PC-3 (cell line): Measurements from ENCODE around the gene KRT15. TPM values are rescaled to one million over a fixed set of nuclear protein-coding genes. Genes with fewer than 3 reads are reported as not detected.
A peak's percentile ranks its signal among the peaks of the same experiment; 100 is the strongest.

Experiments used
- ATAC-seq: fragments of 200-7000 bp; cut with Tn5 transposase; 2 replicates; pipeline ENCODE4 v1.9.1; 2020; ENCODE audit warnings: mild to moderate bottlenecking, moderate library complexity
- BruUV-seq: library from RNA; stranded (reverse); fragments of 400-500 nt; replicated peaks from 2 replicates; lab custom pipeline; 2021; lab: Mats Ljungman, UMichigan
- CTCF ChIA-PET: fragments of 300-600 bp; sonication (Branson Sonifier 250); formaldehyde crosslinking; loops from one replicate; lab custom pipeline; 2022; ENCODE audit warnings: antibody characterized with exemption; lab: Charles Lee
- POLR2A ChIA-PET: fragments of 300-600 bp; sonication (Branson Sonifier 250); formaldehyde crosslinking; loops from one replicate; lab custom pipeline; 2022; ENCODE audit warnings: antibody characterized with exemption; ENCODE audit not compliant: unreplicated experiment; lab: Charles Lee
- DNase-seq: peaks from one replicate; pipeline ENCODE4 v3.0.0-alpha.2; 2015
- H2AFZ ChIP-seq: fragments of 300-600 bp; sonication (generic); 2 replicates; pipeline ENCODE4 v1.6.0; 2016; ENCODE audit warnings: antibody characterized with exemption, low read length
- H3F3A ChIP-seq: fragments of 300-600 bp; sonication (generic); one replicate; pipeline ENCODE4 v1.6.0; 2017; ENCODE audit warnings: antibody characterized with exemption, low read length, control low read depth, mild to moderate bottlenecking; ENCODE audit not compliant: unreplicated experiment
- H3K27ac ChIP-seq: fragments of 300-600 bp; sonication (generic); 2 replicates; pipeline ENCODE4 v1.5.1; 2016; ENCODE audit warnings: mild to moderate bottlenecking, low read length
- H3K27me3 ChIP-seq: fragments of 300-600 bp; sonication (generic); 2 replicates; pipeline ENCODE4 v1.6.1; 2016; ENCODE audit warnings: low read length, mixed read lengths
- H3K36me3 ChIP-seq: fragments of 300-600 bp; sonication (generic); 2 replicates; pipeline ENCODE4 v1.6.1; 2016; ENCODE audit warnings: low read depth, mixed run types, low read length, mixed read lengths
- H3K4me1 ChIP-seq: fragments of 300-600 bp; sonication (generic); 2 replicates; pipeline ENCODE4 v1.5.1; 2016; ENCODE audit warnings: low read length; ENCODE audit not compliant: insufficient read depth
- H3K4me2 ChIP-seq: fragments of 300-600 bp; sonication (generic); 2 replicates; pipeline ENCODE4 v1.6.0; 2016; ENCODE audit warnings: low read length
- H3K4me3 ChIP-seq: fragments of 300-600 bp; sonication (generic); 2 replicates; pipeline ENCODE4 v1.5.1; 2016; ENCODE audit warnings: mild to moderate bottlenecking, low read length, mixed read lengths
- H3K79me2 ChIP-seq: fragments of 300-600 bp; sonication (generic); 2 replicates; pipeline ENCODE4 v1.6.1; 2017; ENCODE audit warnings: low read length, mixed read lengths
- H3K9ac ChIP-seq: fragments of 300-600 bp; sonication (generic); 2 replicates; pipeline ENCODE4 v1.6.0; 2016; ENCODE audit warnings: mild to moderate bottlenecking, low read length
- H3K9me2 ChIP-seq: fragments of 300-600 bp; sonication (generic); replicated peaks from 2 replicates; pipeline ENCODE4 v1.6.1; 2016; ENCODE audit warnings: mixed run types, low read length, mixed read lengths
- H3K9me3 ChIP-seq: fragments of 300-600 bp; sonication (generic); 2 replicates; pipeline ENCODE4 v1.6.1; 2016; ENCODE audit warnings: low read length, mixed read lengths
- H4K20me1 ChIP-seq: fragments of 300-600 bp; sonication (generic); 2 replicates; pipeline ENCODE4 v1.6.1; 2016; ENCODE audit warnings: low read length, mixed read lengths
- CTCF ChIP-seq: fragments of 300-600 bp; sonication (generic); conservative IDR thresholded peaks from 2 replicates; pipeline ENCODE4 v1.5.1; 2017; ENCODE audit warnings: antibody characterized with exemption, low read depth, mild to moderate bottlenecking, low read length
- EZH2 ChIP-seq: fragments of 300-600 bp; sonication (generic); IDR thresholded peaks from one replicate; pipeline ENCODE4 v1.6.1; 2017; ENCODE audit warnings: antibody characterized with exemption, mild to moderate bottlenecking, low read length; ENCODE audit not compliant: unreplicated experiment
- EZH2phosphoT487 ChIP-seq: fragments of 300-600 bp; sonication (generic); IDR thresholded peaks from 2 replicates; pipeline ENCODE4 v1.6.1; 2018; ENCODE audit warnings: mild to moderate bottlenecking, antibody characterized with exemption, low read length, borderline replicate concordance
- intact Hi-C: fragments of 100-400 bp; cut with micrococcal nuclease; formaldehyde crosslinking; loops from 2 replicates; pipeline ENCODE4 v1.9.0; 2023
- microRNA-seq: library from miRNA; unstranded; fragments of <30 nt; microRNA quantifications from one replicate; pipeline ENCODE4 v1.1.0, GENCODE V29; 2020; ENCODE audit not compliant: unreplicated experiment
- total RNA-seq: library from RNA; depleted of rRNA; stranded (reverse); fragments of >200 nt; gene quantifications from 2 replicates; pipeline ENCODE4 v1.2.3, GENCODE V29; 2014; rRNA removed

Gene KRT15
- total RNA-seq, 1 experiment from 2014 or later: 121 TPM

GRCh38 chr17:41464173-41464572 is 54.5 kb downstream of the KRT15 start:
- peak overlapping the region; percentile 46 for H3K4me2 ChIP-seq
- TF ChIP-seq EZH2 (no peak), CTCF (no peak)
- H3K27me3 ChIP-seq: no peaks in the 10 kb centered on the region
- H3K4me1 ChIP-seq: peaks cover 25% of the 10 kb centered on the region
- H3K27ac ChIP-seq: peak overlapping the region; percentile 85
- H3F3A ChIP-seq: peaks cover 5% of the 10 kb centered on the region
- no peaks in the 10 kb centered on the region for H3K9me3 ChIP-seq
- BruUV-seq: no TSS peak
- no peak overlapping the region for H2AFZ ChIP-seq
- H3K9ac ChIP-seq: peak overlapping the region; percentile 18; the same call in 1 of the 2 replicates
- H4K20me1 ChIP-seq: no peaks in the 10 kb centered on the region
- no peak overlapping the region for H3K4me3 ChIP-seq
- CTCF ChIA-PET: no interaction called here
- no peaks in the 10 kb centered on the region for H3K9me2 ChIP-seq
- intact Hi-C loops: no loop called here
- POLR2A ChIA-PET: interaction anchor here (0.5 kb wide), 1 partner anchor 57 kb away, joined by 6 read pairs; no protein-coding TSS in a partner anchor
- DNase-seq (no peak), ATAC-seq (no peak)
- no peaks in the 10 kb centered on the region for H3K79me2 ChIP-seq
- no peaks in the 10 kb centered on the region for H3K36me3 ChIP-seq

- intact Hi-C loops: no loop called here
- ChIA-PET POLR2A (interaction anchor here (0.5 kb wide), 1 partner anchor 57 kb away, joined by 6 read pairs; no protein-coding TSS in a partner anchor), CTCF (no interaction called here)
Observed at GRCh38 chr17:41463746-41464145, 54.9 kb downstream of the KRT15 start.

More at GRCh38 chr17:41463746-41464145, 54.9 kb downstream of the KRT15 start:
- Histone ChIP-seq H3K4me1 (peaks cover 25% of the 10 kb centered on the region), H3K79me2 (no peaks in the 10 kb centered on the region), H2AFZ (no peak overlapping the region), H3K27ac (peak overlapping the region; percentile 85), H3K36me3 (no peaks in the 10 kb centered on the region), H4K20me1 (no peaks in the 10 kb centered on the region), H3K4me2 (peak overlapping the region; percentile 46), H3K27me3 (no peaks in the 10 kb centered on the region), H3K4me3 (no peak overlapping the region), H3K9me2 (no peaks in the 10 kb centered on the region), H3K9ac (peak overlapping the region; percentile 18; the same call in 1 of the 2 replicates), H3F3A (peaks cover 5% of the 10 kb centered on the region), H3K9me3 (no peaks in the 10 kb centered on the region)
- TF ChIP-seq EZH2phosphoT487 (no peak), CTCF (no peak), EZH2 (no peak)
- ATAC-seq (no peak), DNase-seq (peak; percentile 56)
- BruUV-seq: no TSS peak

Small RNAs within 50 kb of the gene (microRNA-seq; reads per million reads assigned to microRNA genes)
- 5.8 reads per million, percentile 26 among the genes with 10 or more reads in this experiment for gene MIR6510

Other genes with a start within 250 kb of the KRT15 start
- not detected in 2 replicates for gene KRTAP9-7, start 243.2 kb downstream of the KRT15 start, total RNA-seq
- not detected in 2 replicates for gene KRTAP29-1, start 216.0 kb downstream of the KRT15 start, total RNA-seq
- not detected in 2 replicates for gene KRTAP16-1, start 209.6 kb downstream of the KRT15 start, total RNA-seq
- not detected in 2 replicates for gene KRTAP17-1, start 203.2 kb downstream of the KRT15 start, total RNA-seq
- not detected in 2 replicates for gene KRT33A, start 168.1 kb downstream of the KRT15 start, total RNA-seq
- not detected in 2 replicates for gene KRT33B, start 149.1 kb downstream of the KRT15 start, total RNA-seq
- gene KRT34, start 136.6 kb downstream of the KRT15 start, total RNA-seq: 2.9 and 5.1 TPM in 2 replicates
- gene KRT31, start 121.3 kb downstream of the KRT15 start, total RNA-seq: not detected in 2 replicates
- gene KRT37, start 94.3 kb downstream of the KRT15 start, total RNA-seq: 3.2 and 4.6 TPM in 2 replicates
- not detected in 2 replicates for gene KRT38, start 77.9 kb downstream of the KRT15 start, total RNA-seq
- gene KRT32, start 51.5 kb downstream of the KRT15 start, total RNA-seq: 1.5 TPM in 2 replicates
- not detected in 2 replicates for gene KRT35, start 37.7 kb downstream of the KRT15 start, total RNA-seq
- gene KRT36, start 29.0 kb downstream of the KRT15 start, total RNA-seq: not detected in 2 replicates
- 1.4 TPM in 2 replicates for gene KRT13, start 13.3 kb downstream of the KRT15 start, total RNA-seq
- 2,299 and 2,451 TPM in 2 replicates for gene KRT19, start 9.4 kb upstream of the KRT15 start, total RNA-seq
- 1.0 TPM in 1 of 2 replicates, not detected in the other for gene KRT9, start 53.2 kb upstream of the KRT15 start, total RNA-seq
- gene KRT14, start 68.0 kb upstream of the KRT15 start, total RNA-seq: 0.15 TPM in 1 of 2 replicates, not detected in the other
- 42.6 and 53.1 TPM in 2 replicates for gene KRT16, start 93.9 kb upstream of the KRT15 start, total RNA-seq
- gene KRT17, start 105.7 kb upstream of the KRT15 start, total RNA-seq: 92.1 and 115 TPM in 2 replicates
- 88.7 and 95.9 TPM in 2 replicates for gene EIF1, start 170.0 kb upstream of the KRT15 start, total RNA-seq
- not detected in 2 replicates for gene GAST, start 193.4 kb upstream of the KRT15 start, total RNA-seq
- 1.2 and 1.4 TPM in 2 replicates for gene HAP1, start 215.8 kb upstream of the KRT15 start, total RNA-seq